ENCODE results near the gene CLTC. TPM values are rescaled to one million over a fixed set of nuclear protein-coding genes. Genes with fewer than 3 reads are reported as not detected.

Gene CLTC
- total RNA-seq, 1 experiment from 2014 or later = 283 TPM

GRCh38 chr17:59627274-59627673 is 7.6 kb downstream of the CLTC start (continued):
- TF ChIP-seq, protein P1, sequence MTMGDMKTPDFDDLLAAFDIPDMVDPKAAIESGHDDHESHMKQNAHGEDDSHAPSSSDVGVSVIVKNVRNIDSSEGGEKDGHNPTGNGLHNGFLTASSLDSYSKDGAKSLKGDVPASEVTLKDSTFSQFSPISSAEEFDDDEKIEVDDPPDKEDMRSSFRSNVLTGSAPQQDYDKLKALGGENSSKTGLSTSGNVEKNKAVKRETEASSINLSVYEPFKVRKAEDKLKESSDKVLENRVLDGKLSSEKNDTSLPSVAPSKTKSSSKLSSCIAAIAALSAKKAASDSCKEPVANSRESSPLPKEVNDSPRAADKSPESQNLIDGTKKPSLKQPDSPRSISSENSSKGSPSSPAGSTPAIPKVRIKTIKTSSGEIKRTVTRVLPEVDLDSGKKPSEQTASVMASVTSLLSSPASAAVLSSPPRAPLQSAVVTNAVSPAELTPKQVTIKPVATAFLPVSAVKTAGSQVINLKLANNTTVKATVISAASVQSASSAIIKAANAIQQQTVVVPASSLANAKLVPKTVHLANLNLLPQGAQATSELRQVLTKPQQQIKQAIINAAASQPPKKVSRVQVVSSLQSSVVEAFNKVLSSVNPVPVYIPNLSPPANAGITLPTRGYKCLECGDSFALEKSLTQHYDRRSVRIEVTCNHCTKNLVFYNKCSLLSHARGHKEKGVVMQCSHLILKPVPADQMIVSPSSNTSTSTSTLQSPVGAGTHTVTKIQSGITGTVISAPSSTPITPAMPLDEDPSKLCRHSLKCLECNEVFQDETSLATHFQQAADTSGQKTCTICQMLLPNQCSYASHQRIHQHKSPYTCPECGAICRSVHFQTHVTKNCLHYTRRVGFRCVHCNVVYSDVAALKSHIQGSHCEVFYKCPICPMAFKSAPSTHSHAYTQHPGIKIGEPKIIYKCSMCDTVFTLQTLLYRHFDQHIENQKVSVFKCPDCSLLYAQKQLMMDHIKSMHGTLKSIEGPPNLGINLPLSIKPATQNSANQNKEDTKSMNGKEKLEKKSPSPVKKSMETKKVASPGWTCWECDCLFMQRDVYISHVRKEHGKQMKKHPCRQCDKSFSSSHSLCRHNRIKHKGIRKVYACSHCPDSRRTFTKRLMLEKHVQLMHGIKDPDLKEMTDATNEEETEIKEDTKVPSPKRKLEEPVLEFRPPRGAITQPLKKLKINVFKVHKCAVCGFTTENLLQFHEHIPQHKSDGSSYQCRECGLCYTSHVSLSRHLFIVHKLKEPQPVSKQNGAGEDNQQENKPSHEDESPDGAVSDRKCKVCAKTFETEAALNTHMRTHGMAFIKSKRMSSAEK (CRISPR knock-in tag; IDR thresholded peaks at IDR 0.05; ENCODE audit: borderline replicate concordance) = no peak
- TF ChIP-seq TEAD1 (CRISPR knock-in tag; IDR thresholded peaks at IDR 0.05) (no peak), CTCF (IDR thresholded peaks at IDR 0.05) (no peak), TP53 (CRISPR knock-in tag; IDR thresholded peaks at IDR 0.05) (no peak), JUN (CRISPR knock-in tag; IDR thresholded peaks at IDR 0.05) (no peak), SMAD3 (CRISPR knock-in tag; IDR thresholded peaks at IDR 0.05; ENCODE audit: borderline replicate concordance) (no peak)

GRCh38 chr17:59627770-59628171 is 8.1 kb downstream of the CLTC start:
- no peak for DNase-seq (ENCODE audit: low spot score)
- Mint-ChIP-seq H3K4me1 (peaks cover 16% of the 10 kb centered on the region), H3K36me3 (peaks cover 26% of the 10 kb centered on the region), H3K27ac (no peak overlapping the region), H3K9me3 (peaks cover 11% of the 10 kb centered on the region), H3K4me3 (no peak overlapping the region), H3K27me3 (ENCODE audit: low read depth) (no peaks in the 10 kb centered on the region)
- TF ChIP-seq TP53 (CRISPR knock-in tag; IDR thresholded peaks at IDR 0.05) = no peak
- TF ChIP-seq GABPB1 (CRISPR knock-in tag; IDR thresholded peaks at IDR 0.05) = no peak
- TF ChIP-seq EMX1 (CRISPR knock-in tag; IDR thresholded peaks at IDR 0.05) = no peak
- TF ChIP-seq ZNF317 (CRISPR knock-in tag; IDR thresholded peaks at IDR 0.05; ENCODE audit: borderline replicate concordance, low read depth) = no peak
- TF ChIP-seq CREM (CRISPR knock-in tag; IDR thresholded peaks at IDR 0.05) = no peak
- no peak for TF ChIP-seq NFATC4 (CRISPR knock-in tag; IDR thresholded peaks at IDR 0.05)
- TF ChIP-seq RELA (CRISPR knock-in tag; IDR thresholded peaks at IDR 0.05; ENCODE audit: borderline replicate concordance) = no peak
- no peak for TF ChIP-seq FOXP1 (CRISPR knock-in tag; IDR thresholded peaks at IDR 0.05; ENCODE audit: borderline replicate concordance)
- TF ChIP-seq E2F1 (CRISPR knock-in tag; IDR thresholded peaks at IDR 0.05) = no peak
- ChIA-PET POLR2A (no interaction called here), CTCF (interaction anchor here (0.6 kb wide), 1 partner anchor 106 kb away, joined by 3 read pairs; no protein-coding TSS in a partner anchor)
- no peak for ATAC-seq

- peaks cover 18% of the 10 kb centered on the region for H3K4me1 Mint-ChIP-seq
- TF ChIP-seq HMGA2 (CRISPR knock-in tag; IDR thresholded peaks at IDR 0.05) (no peak), TCF7 (CRISPR knock-in tag; IDR thresholded peaks at IDR 0.05; ENCODE audit: low read depth) (no peak), NFE2L1 (CRISPR knock-in tag; IDR thresholded peaks at IDR 0.05) (no peak), ZNF219 (CRISPR knock-in tag; IDR thresholded peaks at IDR 0.05; ENCODE audit: borderline replicate concordance) (no peak), ZNF121 (CRISPR knock-in tag; IDR thresholded peaks at IDR 0.05) (no peak), FOXJ3 (CRISPR knock-in tag; IDR thresholded peaks at IDR 0.05; ENCODE audit: borderline replicate concordance) (no peak), PRDM15 (CRISPR knock-in tag; IDR thresholded peaks at IDR 0.05) (no peak)
- TF ChIP-seq, protein P2, sequence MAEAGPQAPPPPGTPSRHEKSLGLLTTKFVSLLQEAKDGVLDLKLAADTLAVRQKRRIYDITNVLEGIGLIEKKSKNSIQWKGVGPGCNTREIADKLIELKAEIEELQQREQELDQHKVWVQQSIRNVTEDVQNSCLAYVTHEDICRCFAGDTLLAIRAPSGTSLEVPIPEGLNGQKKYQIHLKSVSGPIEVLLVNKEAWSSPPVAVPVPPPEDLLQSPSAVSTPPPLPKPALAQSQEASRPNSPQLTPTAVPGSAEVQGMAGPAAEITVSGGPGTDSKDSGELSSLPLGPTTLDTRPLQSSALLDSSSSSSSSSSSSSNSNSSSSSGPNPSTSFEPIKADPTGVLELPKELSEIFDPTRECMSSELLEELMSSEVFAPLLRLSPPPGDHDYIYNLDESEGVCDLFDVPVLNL (CRISPR knock-in tag; IDR thresholded peaks at IDR 0.05; ENCODE audit: borderline replicate concordance, low read depth) = no peak
- TF ChIP-seq, protein P3, sequence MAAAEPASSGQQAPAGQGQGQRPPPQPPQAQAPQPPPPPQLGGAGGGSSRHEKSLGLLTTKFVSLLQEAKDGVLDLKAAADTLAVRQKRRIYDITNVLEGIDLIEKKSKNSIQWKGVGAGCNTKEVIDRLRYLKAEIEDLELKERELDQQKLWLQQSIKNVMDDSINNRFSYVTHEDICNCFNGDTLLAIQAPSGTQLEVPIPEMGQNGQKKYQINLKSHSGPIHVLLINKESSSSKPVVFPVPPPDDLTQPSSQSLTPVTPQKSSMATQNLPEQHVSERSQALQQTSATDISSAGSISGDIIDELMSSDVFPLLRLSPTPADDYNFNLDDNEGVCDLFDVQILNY (CRISPR knock-in tag; IDR thresholded peaks at IDR 0.05) = no peak
These were observed 9.5 kb downstream of the CLTC start for GRCh38 chr17:59629174-59629573.

More at GRCh38 chr17:59629174-59629573, 9.5 kb downstream of the CLTC start:
- POLR2A ChIA-PET = no interaction called here
- Mint-ChIP-seq H3K4me3 (no peak overlapping the region), H3K27me3 (ENCODE audit: low read depth) (no peaks in the 10 kb centered on the region), H3K27ac (no peak overlapping the region), H3K36me3 (peaks cover 26% of the 10 kb centered on the region), H3K9me3 (peaks cover 11% of the 10 kb centered on the region)
- DNase-seq (ENCODE audit: low spot score) (no peak), ATAC-seq (no peak)
- CTCF ChIA-PET = no interaction called here

Data from WTC11 (cell line).